BLaER1 treated with 17β-estradiol and CSF1 and Interleukin-3, amounts not matched to agents 10 nM and 100 nM (cell line): Measurements from ENCODE around the gene CTBP2.

ENCODE experiments used
- H3K27ac ChIP-seq, 11 experiments: shearing (Covaris generic); formaldehyde crosslinking; 2 replicates each; pipeline ENCODE4 v1.8.1; 2022
- H3K27me3 ChIP-seq, 11 experiments: shearing (Covaris generic); formaldehyde crosslinking; 2 replicates each; pipeline ENCODE4 v1.8.1; 2022
- H3K36me3 ChIP-seq, 11 experiments: shearing (Covaris generic); formaldehyde crosslinking; 2 replicates each; pipeline ENCODE4 v1.8.1; 2022
- H3K4me1 ChIP-seq, 10 experiments: shearing (Covaris generic); formaldehyde crosslinking; 2 replicates each; pipeline ENCODE4 v1.8.1; 2022
- H3K4me2 ChIP-seq, 11 experiments: shearing (Covaris generic); formaldehyde crosslinking; 2 replicates each; pipeline ENCODE4 v1.8.1; 2022
- H3K4me3 ChIP-seq, 10 experiments: shearing (Covaris generic); formaldehyde crosslinking; 2 replicates each; pipeline ENCODE4 v1.8.1; 2022
- H3K9ac ChIP-seq, 11 experiments: shearing (Covaris generic); formaldehyde crosslinking; 2 replicates each; pipeline ENCODE4 v1.8.1; 2022
- H3K9me3 ChIP-seq, 11 experiments: shearing (Covaris generic); formaldehyde crosslinking; replicated peaks in 1 of 11; 2 replicates each; pipeline ENCODE4 v1.8.1; 2022
- H4K20me1 ChIP-seq, 11 experiments: shearing (Covaris generic); formaldehyde crosslinking; 2 replicates each; pipeline ENCODE4 v1.8.1; 2022
- Cebpa-rat ChIP-seq, 11 experiments: shearing (Covaris generic); IDR thresholded peaks; 2 replicates each; pipeline ENCODE4 v1.8.1; 2022

Gene CTBP2

DNA sequence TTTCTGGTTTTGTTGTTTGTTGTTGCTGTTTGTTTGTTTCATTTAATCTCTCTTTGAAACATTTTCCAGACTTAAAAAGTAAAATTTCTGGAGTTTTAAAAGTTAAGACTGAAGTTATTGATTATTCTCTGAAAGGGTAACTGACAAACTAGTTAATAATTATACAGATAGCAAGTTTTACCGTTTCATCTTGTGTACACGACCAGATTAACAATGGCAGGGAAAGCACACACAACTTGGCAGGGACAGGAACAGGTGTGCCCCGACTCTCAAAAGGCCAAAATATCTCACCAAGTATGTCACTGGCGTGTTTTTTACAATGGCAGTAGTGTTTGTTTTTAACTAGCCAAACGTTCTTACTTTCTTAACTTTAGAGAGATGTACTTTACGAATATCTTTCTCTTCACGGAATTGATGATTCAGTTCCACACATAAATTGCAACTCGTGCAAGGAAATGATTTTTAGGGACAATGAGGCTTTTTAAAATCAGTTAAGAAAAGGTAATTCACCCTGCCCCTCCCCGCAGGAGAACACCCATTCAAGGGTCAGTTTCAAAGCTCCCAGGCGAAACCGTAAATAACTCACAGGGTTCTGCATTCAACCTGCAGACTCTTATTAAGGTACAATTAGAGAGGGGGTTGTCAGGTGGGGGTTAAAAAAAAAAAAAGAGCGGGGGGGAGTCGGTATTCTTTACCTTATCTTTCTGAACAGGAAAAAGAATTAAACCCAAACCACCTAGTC is 3.5 kb downstream of the CTBP2 start:
- peak overlapping the region; percentile 86 to 99 (median 97) for H3K4me2 ChIP-seq
- H3K4me1 ChIP-seq: peaks cover 61 to 69% (median 64%) of the 10 kb centered on the region in 10 experiments
- no peaks in the 10 kb centered on the region for H3K27me3 ChIP-seq

DNA sequence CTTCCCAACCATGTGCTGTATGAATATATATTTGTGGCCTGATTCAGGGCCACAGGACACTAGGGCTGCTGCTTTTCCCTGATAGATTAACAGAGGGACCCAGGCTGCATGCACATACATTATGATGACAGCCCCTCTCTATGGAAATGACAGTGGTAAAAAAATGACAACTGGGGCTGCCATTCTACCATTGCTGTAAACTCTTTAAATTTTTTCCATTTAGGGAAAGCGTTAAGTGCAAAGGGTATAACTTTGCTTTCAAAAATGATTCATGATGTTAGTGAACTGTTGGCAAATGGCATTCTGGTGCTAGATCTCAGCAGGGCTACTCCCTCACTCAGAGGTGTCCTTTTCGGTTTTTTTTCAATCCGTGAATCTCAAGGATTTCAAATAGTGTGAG is 4.2 kb downstream of the CTBP2 start:
- H3K27me3 ChIP-seq: no peaks in the 10 kb centered on the region
- peaks cover 66 to 72% (median 67%) of the 10 kb centered on the region in 10 experiments for H3K4me1 ChIP-seq
- peak overlapping the region; percentile 86 to 99 (median 97) for H3K4me2 ChIP-seq
- no peak for TF ChIP-seq Cebpa-rat (IDR thresholded peaks at IDR 0.05)
- peak overlapping the region in 1 of 11 experiments; percentile 20; a peak in 1 of 22 replicates for H3K27ac ChIP-seq
- peak overlapping the region in 8 of 11 experiments; percentile 2 to 99 (median 77); a peak in 10 of 22 replicates for H3K9ac ChIP-seq
- peaks cover 2 to 28% (median 13%) of the 10 kb centered on the region in 11 experiments; a peak in 18 of 22 replicates for H3K36me3 ChIP-seq
- no peaks in the 10 kb centered on the region for H3K9me3 ChIP-seq
- H4K20me1 ChIP-seq: peaks cover 69 to 78% (median 75%) of the 10 kb centered on the region in 11 experiments
- H3K4me3 ChIP-seq: peak overlapping the region in 1 of 10 experiments; percentile 83; a peak in 1 of 20 replicates

More for the DNA sequence above, 3.5 kb downstream of the CTBP2 start:
- Histone ChIP-seq H3K9me3 (no peaks in the 10 kb centered on the region), H4K20me1 (peaks cover 61 to 71% (median 68%) of the 10 kb centered on the region in 11 experiments), H3K27ac (peak overlapping the region in 9 of 11 experiments; percentile 96 to 99 (median 99); a peak in 17 of 22 replicates), H3K9ac (peak overlapping the region; percentile 96 to 99 (median 99); a peak in 19 of 22 replicates), H3K4me3 (peak overlapping the region; percentile 82 to 96 (median 90); a peak in 19 of 20 replicates), H3K36me3 (peaks cover 0 to 22% (median 8%) of the 10 kb centered on the region in 11 experiments; a peak in 10 of 22 replicates)
- no peak for TF ChIP-seq Cebpa-rat (IDR thresholded peaks at IDR 0.05)

DNA sequence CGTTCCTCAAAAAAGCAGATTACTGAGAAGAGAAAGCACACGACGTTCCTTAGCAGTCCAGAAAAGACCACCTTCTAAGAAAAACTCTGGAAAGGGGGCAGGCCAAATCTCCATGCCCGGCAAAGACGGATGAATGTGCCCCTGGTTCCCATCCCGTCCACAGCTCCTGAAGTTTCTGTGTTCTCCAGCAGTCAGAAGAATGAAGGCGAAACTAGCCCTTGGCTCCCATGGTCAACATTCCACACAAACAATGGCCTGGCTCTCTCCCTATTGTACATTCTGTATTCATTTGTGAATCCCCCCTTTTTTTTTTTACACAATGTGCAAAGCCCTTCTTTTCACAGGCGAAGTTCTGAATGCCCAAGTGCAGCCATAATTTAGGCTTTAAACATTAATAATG is 5.3 kb downstream of the CTBP2 start:
- H3K27ac ChIP-seq: peak overlapping the region in 10 of 11 experiments; percentile 24 to 63 (median 50); a peak in 17 of 22 replicates
- H3K36me3 ChIP-seq: peaks cover 6 to 36% (median 20%) of the 10 kb centered on the region in 11 experiments; a peak in 18 of 22 replicates
- H4K20me1 ChIP-seq: peaks cover 80 to 89% (median 86%) of the 10 kb centered on the region in 11 experiments
- H3K9me3 ChIP-seq: no peaks in the 10 kb centered on the region
- H3K4me2 ChIP-seq: peak overlapping the region; percentile 86 to 99 (median 97)
- H3K4me1 ChIP-seq: peaks cover 77 to 82% (median 78%) of the 10 kb centered on the region in 10 experiments
- peak overlapping the region in 8 of 10 experiments; percentile 14 to 53 (median 24); a peak in 9 of 20 replicates for H3K4me3 ChIP-seq
- no peaks in the 10 kb centered on the region for H3K27me3 ChIP-seq
- peak overlapping the region; percentile 39 to 61 (median 54); a peak in 19 of 22 replicates for H3K9ac ChIP-seq
- TF ChIP-seq Cebpa-rat (IDR thresholded peaks at IDR 0.05): no peak

DNA sequence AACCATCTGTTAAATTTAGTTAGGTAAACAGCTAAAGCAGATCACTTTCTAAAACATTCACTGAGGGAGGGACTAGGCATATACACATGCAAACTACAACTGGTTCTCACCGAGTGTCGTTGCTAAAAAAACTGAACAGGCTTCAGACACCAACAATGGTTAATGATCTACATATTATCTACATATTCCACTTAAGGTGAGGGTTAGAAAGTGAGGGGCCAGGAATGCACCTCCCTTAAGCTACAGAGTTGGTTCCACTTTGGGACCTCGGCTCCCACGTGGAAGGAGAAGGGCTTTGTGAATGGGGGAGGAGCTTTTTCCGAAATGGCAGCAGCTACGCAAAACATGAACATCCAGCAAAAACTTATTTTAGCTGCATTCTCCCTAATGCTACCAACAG is 5.8 kb downstream of the CTBP2 start:
- H3K9ac ChIP-seq: peak overlapping the region; percentile 39 to 61 (median 54); a peak in 17 of 22 replicates
- peaks cover 85 to 94% (median 92%) of the 10 kb centered on the region in 11 experiments for H4K20me1 ChIP-seq
- H3K4me3 ChIP-seq: peak overlapping the region in 7 of 10 experiments; percentile 16 to 53 (median 27); a peak in 8 of 20 replicates

DNA sequence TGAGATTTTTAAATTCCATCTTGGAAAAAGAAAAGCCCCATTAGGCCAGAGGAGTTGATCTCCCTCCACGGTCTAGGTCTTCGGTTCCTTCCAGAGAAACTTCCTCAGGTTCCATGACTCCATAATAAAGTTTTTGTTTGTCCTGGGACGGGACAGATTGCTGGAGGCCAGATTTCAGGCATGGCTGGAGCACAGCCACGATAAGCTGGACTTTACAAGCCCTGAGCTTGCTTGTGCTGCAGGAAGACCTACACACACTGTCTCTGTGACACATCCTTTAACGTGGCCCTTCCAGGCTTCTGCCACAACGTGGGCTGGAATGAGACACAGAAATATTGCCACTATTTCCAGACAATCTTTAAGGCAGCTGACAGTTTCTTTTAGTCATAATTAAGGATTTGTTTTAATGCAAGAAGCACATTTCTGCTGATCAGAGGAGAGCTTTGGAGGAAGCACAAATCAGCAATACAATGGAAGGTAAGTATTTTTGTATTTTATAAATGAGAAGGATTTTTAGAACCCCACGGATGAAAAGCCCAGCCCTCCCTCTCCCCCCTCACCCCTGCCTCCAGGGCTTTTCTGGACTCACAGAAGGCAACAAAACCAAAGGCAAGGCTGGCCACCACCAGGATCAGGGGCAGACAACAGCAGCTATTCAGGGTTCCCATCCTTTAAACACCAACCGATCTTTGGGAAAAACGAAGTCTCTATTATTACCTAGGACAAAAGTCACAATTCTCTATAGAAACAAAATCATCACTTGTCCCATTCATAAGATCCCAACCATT is 6.5 kb downstream of the CTBP2 start:
- Histone ChIP-seq H3K4me2 (peak overlapping the region; percentile 86 to 99 (median 97)), H3K27ac (peak overlapping the region in 8 of 11 experiments; percentile 21 to 63 (median 50); a peak in 7 of 22 replicates), H3K36me3 (peaks cover 6 to 42% (median 25%) of the 10 kb centered on the region in 11 experiments; a peak in 19 of 22 replicates), H3K9ac (peak overlapping the region in 8 of 11 experiments; percentile 19 to 77 (median 50); a peak in 9 of 22 replicates), H4K20me1 (peaks cover 92 to 100% (median 98%) of the 10 kb centered on the region in 11 experiments), H3K4me3 (peak overlapping the region in 1 of 10 experiments; percentile 34; a peak in 1 of 20 replicates), H3K27me3 (no peaks in the 10 kb centered on the region), H3K9me3 (no peaks in the 10 kb centered on the region), H3K4me1 (peaks cover 89 to 94% (median 90%) of the 10 kb centered on the region in 10 experiments)
- no peak for TF ChIP-seq Cebpa-rat (IDR thresholded peaks at IDR 0.05)

More for the DNA sequence above, 5.8 kb downstream of the CTBP2 start:
- TF ChIP-seq Cebpa-rat (IDR thresholded peaks at IDR 0.05): no peak
- peaks cover 83 to 87% (median 84%) of the 10 kb centered on the region in 10 experiments for H3K4me1 ChIP-seq
- peaks cover 6 to 39% (median 22%) of the 10 kb centered on the region in 11 experiments; a peak in 18 of 22 replicates for H3K36me3 ChIP-seq
- peak overlapping the region; percentile 86 to 99 (median 97) for H3K4me2 ChIP-seq
- H3K27ac ChIP-seq: peak overlapping the region in 10 of 11 experiments; percentile 24 to 63 (median 50); a peak in 16 of 22 replicates
- no peaks in the 10 kb centered on the region for H3K27me3 ChIP-seq
- no peaks in the 10 kb centered on the region for H3K9me3 ChIP-seq

DNA sequence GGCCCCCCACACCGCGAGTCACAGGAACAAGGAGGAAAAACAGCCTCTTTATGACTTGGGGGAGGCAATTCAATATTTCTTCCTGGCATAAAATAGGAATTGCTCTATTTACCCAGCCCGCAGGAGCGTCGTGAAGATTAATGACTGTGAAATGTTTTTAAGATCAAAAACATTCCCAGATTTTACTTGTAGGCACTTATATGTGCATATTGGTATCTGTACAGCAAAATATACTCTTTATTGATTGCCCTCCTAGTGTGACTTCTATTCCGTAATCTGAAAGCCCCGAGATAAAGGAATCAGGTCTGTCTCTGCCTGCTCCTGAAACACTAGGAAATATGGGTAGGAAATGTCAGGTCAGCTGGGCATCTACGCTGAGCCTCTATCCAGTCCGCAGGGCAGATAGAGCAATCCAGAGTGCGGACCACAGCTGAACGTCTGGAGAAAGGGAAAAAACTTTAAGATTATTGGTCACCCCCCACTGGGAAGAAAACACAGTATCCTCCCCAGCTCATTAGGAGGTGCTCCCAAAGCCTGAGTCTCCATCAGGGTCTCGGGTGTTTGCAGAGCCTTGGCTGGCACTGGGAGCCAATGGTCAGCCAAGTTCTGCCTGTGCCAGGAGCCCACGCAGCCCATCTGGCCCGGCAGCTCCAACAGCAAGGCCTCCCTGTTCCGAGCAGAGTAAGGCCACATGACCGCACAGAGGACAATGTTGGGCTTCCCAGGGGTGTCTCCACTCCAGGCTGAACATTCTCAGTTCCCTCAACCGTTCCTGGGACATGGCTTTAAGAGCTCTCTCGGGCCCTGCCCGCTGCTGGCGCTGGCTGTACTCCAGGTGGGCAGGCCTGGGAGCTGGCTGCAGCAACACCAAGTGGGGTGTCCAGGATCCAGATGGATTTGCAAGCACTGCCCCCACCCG is 7.7 kb downstream of the CTBP2 start:
- H3K4me2 ChIP-seq: peak overlapping the region; percentile 86 to 99 (median 97)

More for the DNA sequence above, 7.7 kb downstream of the CTBP2 start:
- H3K4me3 ChIP-seq: peak overlapping the region in 9 of 10 experiments; percentile 32 to 56 (median 43); a peak in 14 of 20 replicates
- peak overlapping the region; percentile 30 to 75 (median 62); a peak in 19 of 22 replicates for H3K27ac ChIP-seq
- no peaks in the 10 kb centered on the region for H3K27me3 ChIP-seq
- no peak for TF ChIP-seq Cebpa-rat (IDR thresholded peaks at IDR 0.05)
- H3K4me1 ChIP-seq: peaks cover 98 to 100% (median 100%) of the 10 kb centered on the region in 10 experiments
- H3K9me3 ChIP-seq: no peaks in the 10 kb centered on the region
- peaks cover 100% of the 10 kb centered on the region in 11 experiments for H4K20me1 ChIP-seq
- peaks cover 6 to 45% (median 27%) of the 10 kb centered on the region in 11 experiments; a peak in 19 of 22 replicates for H3K36me3 ChIP-seq
- H3K9ac ChIP-seq: peak overlapping the region; percentile 47 to 77 (median 62); a peak in 21 of 22 replicates
